HTR-8/SVneo (cell line): ENCODE data around the gene C3orf85.

Experiments used
- DNase-seq: peaks from one replicate; pipeline ENCODE4 v3.0.0; 2011; ENCODE audit warnings: low spot score, mixed read lengths; ENCODE audit not compliant: insufficient read length
- FAIRE-seq: peaks from 2 replicates; lab custom pipeline; 2011; peaks lifted over from hg19 to GRCh38; lab: Jason Lieb, UNC

The C3orf85 gene

DNA sequence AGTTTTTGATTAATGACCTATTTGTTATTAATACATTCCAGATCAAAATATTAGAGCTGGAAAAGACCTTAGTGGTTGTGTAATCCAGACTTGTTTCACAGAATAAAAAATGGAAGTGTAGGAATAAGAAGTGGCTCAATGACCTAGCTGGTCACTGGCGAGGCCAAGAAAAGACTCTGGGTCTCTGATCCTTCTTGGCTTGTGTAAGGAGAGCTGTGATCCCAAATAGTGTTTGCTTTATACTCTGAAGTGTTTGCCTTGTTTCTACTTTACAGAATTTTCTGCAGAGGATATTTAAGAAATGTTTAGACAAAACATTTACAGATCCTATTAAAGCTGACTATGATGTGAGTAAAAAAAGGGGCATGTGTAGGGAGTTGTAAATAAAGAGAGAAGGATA is 7.1 kb downstream of the C3orf85 start:
- no peak for FAIRE-seq
- DNase-seq, result no peak

DNA sequence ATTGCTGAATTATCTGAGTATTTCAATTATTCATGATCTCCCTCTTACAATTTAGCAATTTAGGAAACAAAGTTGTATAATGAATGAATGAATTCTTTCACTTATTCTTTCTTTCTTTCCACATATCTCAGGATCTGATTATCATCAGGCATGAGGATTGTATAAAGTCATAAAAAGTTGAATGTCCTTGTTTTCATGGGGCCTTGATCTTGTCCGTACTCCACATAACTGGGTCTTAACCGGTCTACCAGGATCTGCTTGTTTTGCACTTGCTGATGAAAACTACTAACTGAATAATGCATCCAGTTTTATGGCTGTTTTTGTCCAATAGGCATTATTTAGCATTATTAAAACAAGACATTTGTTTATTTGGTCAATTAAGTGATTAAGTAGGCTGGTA is 12.6 kb downstream of the C3orf85 start:
- FAIRE-seq (no peak), DNase-seq (no peak)

DNA sequence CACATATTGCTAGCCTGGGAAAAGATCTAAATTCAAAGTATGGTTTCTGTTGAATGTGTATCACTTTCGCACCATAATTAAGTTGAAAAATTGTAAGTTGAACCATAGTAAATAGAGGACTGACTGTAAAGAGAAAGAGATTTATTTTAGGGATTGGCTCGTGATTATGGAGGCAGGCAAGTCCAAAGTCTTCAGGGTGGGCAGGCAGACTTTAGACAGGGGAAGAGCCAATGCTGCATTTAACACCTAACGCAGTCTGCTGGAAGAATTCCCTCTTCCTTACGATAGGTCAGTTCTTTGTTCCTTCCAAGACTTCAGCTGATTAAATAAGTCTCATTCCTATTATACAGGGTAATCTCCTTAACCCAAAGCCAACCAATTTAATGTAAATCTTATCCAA is 15.8 kb downstream of the C3orf85 start:
- FAIRE-seq (no peak), DNase-seq (no peak)

DNA sequence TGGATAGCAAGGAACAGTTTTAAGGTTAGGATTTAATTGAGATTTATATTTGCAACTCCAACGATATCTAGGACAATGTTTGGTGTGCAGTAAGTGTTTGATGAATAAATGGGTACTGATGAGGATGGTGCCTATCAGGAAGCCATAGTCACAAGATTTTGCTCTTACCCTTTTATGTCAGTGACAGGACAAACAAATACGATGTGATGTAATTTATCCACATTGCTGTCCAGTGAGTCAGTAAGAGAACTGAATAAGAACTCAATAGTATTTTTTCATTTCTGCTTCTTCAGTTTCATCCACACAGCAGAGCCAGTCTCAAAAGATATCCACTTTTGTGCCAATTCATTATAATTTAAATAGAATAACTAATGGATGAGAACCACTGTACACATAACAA is 18.5 kb downstream of the C3orf85 start:
- no peak for FAIRE-seq
- DNase-seq, result no peak

DNA sequence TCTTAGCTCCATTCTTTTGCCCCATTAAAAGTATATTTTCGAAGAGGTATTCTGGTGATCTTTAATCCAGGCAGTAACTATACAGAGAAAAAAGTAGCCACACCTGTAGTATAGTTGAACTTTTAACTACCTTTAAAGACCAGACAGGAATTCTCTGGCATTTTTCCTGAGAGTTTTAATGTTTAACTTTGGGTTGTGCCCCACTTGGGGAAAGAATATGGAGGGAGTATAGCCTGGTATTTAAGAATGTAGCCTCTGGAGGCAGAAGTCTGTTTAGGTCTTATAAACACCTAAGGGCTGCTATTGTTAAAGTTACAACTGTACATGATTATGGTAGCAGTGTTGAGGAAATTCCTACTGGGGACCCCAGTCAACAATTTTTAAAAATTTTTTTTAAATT is 19.3 kb downstream of the C3orf85 start:
- DNase-seq (no peak), FAIRE-seq (no peak)

DNA sequence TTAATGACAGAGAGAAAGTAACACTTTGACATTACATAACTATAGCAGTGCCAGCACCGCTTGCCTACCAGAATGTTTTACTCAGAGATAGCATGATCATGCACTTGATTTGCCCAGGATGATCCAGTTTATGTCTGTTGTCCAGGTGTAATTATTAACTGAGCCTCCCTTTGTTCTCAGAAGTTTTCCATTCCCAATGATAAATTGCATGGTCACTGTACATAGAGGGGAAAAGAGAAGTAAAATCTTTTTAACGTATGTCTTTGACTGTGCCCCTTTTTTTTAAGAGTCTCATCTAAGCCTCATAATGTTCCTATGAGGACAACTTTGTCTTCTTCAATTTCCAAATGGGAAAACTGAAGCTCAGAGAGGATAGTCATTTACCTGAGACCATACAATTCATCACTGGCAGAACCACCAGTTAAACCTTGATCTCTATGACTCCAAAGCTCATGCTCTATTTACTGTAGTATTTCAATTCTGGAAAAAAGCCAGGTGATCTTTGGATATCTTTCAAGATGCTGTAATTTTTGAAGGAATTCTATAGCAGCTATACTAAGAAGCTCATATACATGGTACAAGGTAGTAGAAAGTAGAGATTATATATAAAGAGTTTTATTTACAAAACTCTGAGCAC is 25.1 kb downstream of the C3orf85 start:
- DNase-seq (no peak), FAIRE-seq (no peak)

DNA sequence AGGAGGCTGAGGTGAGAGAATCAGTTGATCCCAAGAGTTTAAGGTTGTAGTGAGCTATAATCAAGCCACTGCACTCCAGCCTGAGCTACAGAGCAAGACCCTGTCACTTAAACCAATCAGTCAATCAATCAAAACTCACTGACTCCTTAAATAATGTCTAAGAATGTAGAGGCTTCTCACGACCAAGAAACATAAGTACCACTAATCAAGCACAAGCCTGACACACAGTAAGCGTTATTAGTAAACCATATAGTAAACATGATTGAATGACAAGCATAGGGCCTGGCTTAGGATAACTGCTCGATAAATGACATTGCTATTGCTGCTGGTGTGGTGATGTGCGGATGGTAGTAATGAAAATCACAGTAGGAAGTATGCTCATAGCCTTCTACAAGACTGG is 29.4 kb downstream of the C3orf85 start:
- FAIRE-seq, result no peak
- no peak for DNase-seq

DNA sequence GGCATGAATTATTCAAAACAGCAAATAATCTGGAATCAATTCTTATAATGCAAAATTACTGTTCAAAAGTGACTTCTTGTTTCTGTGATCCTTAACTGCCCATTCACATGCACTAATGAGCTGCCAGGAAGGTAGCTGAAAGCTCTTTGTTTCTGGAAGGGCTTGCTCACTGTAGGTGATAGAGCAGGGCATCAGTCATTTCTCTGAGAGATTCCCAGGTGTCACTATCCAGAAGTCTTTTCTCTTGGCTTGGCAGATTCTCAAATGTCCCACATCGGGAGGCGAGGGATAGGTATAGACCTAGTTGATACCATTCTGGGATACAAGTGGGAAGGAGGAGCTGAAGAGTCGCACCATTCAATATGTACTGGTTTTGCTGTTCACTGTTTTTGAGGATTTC is 35.0 kb downstream of the C3orf85 start:
- FAIRE-seq (no peak), DNase-seq (no peak)

DNA sequence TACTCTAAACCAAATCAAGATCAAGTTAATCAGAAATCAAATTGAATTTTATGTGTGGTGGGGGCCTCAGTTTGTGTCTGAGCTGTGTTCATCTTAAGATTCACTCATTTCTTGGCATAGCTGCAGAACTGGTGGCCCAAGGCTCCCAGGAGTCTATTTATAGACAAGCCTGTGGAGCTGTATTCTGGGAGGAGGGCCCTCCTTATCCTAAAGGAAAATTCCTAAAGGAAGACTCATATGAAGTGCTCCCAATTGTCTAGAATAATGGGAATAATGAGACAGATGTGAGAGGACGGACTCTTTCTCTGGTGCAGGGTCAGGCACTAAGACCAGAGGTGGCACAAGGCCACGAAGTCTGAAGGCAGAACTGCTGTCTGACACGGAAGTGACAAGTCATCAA is 38.9 kb downstream of the C3orf85 start:
- FAIRE-seq (no peak), DNase-seq (no peak)

DNA sequence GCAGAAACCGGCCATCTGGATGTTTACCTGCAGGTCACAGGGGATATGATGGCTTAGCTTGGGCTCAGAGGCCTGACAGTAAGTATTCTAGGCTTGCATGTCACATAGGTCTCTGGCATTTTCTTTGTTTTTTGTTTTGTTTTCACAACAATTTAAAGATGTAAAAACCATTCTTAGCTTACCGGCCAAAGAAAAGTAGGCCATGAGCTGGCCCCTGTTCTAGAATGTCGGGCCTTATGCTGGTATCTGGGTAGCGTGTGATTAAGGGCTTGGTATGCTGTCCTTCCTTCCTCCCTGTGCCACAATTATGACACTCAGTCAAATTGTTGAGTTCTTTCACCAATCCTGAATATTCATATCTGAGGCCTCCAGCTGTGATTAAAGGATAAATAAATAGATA is 40.2 kb downstream of the C3orf85 start:
- DNase-seq (no peak), FAIRE-seq (no peak)

DNA sequence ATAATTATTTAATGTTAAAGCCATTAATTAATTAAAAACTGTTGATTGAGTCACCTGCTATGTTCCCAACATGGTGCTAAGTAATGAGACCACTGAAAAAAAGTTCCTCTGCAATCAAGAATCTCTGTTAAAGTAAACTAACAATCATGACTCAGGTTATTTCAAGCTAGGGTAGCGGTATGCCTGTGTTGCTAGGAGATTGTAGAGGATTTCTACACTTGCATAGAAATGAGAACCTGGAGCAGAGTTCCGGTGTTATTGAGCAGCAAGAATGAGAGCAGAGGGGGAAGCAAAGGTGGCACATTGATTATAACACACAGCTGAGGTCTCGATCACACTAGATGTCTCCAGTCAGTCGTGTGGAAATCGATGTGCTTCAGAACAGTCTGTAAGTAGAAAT is 41.4 kb downstream of the C3orf85 start:
- no peak for DNase-seq
- FAIRE-seq, result no peak

DNA sequence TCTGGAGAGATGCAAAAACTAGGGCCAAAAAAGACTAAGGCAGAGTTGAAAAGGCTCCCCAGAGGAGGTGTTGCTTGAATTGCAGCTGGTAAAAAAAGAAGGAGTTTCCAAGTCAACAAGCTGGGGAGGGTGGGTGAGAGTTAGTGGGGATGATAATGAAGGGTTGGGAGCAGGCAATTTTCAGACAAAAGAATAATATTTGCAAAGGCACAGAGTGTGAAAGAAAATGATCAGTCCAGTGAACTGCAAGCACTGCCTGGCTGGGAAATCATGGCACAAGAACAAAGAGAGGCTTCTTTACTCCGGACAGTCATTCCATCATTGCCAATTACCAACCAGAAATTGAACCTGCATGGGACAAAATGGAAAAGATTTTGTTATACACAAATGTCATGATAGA is 42.2 kb downstream of the C3orf85 start:
- DNase-seq (no peak), FAIRE-seq (no peak)

DNA sequence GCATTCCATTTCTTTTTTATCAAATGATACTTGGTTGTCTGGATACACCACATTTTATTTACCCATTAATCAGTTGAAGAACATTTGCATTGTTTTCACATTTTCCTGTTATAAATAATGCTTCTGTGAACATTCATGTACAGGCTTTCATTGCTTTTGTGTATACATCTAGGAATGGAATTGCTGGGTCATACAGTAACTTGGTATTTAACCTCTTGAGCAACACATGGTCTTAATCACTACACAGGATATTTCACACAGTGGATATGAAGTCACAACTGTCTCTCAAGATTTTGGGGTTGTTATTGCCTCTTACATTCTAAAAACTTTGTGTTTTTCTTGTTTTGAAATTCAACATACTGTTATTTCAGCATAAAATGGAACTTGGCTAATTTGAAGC is 48.2 kb downstream of the C3orf85 start:
- no peak for FAIRE-seq
- DNase-seq, result no peak

DNA sequence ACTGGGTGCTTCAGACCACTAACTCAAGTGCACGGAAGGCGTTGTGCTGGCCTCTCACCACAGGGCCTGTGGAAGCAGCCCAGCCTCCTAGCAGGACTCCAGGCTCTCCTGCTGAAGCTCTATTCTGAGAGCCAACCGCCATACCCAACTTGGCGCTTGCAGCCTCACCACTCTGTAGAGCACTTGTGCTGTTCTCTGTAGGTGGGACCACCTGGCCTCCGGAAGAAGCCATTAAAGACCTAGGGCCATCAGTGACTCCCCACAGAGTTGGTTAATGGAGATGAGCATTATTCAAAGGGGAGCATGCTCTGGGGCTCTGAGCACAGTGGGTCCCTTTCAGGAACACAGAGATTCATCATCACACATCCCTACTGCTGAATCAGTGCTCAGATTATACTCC is 50.9 kb downstream of the C3orf85 start:
- FAIRE-seq (no peak), DNase-seq (no peak)

DNA sequence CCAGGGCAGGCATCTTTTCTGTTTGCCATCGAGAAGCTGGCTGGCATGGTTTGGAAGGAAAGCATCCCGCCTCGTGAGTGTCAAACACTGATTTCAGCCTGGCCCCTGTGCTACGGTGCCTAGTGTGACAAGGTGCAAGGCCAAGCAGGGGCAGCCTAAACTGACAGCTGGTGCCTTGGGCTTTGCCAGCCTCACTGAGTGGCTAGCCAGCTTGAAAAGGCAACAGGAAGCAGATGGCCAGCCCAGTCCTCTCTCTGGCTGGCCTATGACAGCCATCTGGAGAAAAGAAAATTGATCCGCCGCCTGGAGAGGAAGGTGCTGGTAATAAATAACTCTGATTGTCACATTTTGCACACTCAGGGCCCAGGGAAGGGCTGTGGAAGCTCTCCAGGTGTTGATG is 52.2 kb downstream of the C3orf85 start:
- DNase-seq (no peak), FAIRE-seq (no peak)

DNA sequence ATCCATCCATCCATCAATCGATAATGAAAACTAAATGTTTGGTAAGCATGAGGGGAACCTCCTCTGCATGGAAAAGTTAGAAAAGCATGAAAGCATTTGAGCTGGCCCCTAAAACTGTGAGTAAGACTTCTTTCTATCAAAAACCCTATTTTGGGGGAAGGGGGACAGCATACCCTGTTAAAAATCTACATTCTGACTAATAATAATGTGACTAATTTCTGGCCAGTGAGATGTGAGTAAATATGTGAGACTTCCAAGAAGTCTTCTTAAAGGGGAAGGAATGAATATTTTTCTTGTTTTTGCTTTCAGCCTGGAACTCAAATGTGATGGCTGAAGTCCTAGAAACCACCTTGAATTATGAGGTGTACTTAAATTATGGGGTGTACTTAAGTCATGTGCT is 54.9 kb downstream of the C3orf85 start:
- no peak for DNase-seq
- FAIRE-seq, result no peak

DNA sequence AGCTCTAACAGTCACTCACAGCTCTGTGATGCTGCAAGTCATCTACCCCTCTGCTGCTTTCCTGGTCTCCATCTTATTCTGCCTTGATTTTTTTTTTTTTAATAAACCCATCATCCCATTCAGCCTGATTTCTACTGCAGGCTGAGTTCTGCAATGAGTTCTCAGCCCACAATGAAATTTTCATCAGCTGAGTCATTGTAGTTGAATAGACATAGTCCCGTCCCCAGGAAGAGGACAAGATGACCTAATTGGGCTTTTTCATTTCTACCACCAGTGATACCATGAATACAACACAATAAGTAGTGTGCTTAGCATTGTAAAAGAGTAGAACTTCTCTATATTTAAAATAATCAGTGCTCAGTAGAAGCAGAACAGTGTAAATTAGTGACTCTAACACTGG is 59.3 kb downstream of the C3orf85 start:
- peak; percentile 1 for DNase-seq

More for the DNA sequence above, 59.3 kb downstream of the C3orf85 start:
- no peak for FAIRE-seq
